GM23338 (cell line): ENCODE data around the gene SORCS2.

Source experiments
- CREB1 ChIP-seq: fragments of 250-450 bp; sonication (Bioruptor Pico); IDR thresholded peaks from 2 replicates; pipeline ENCODE4 v1.5.0; 2020; ENCODE audit warnings: low read depth, mild to moderate bottlenecking, moderate library complexity
- CTCF ChIP-seq, 2 experiments: fragments of 200-600 bp in 1 of 2; sonication (generic) in 1 of 2; conservative IDR thresholded peaks; 2 replicates each; pipeline versions ENCODE4 v1.5.1 to v1.6.1; 2016 to 2017; ENCODE audit warnings: antibody characterized with exemption in 2 of 2, low read depth in 2 of 2, mild to moderate bottlenecking in 2 of 2, moderate library complexity in 1 of 2
- STAT1 ChIP-seq: IDR thresholded peaks from one replicate; pipeline ENCODE4 v1.6.1; 2016; ENCODE audit warnings: antibody characterized with exemption; ENCODE audit not compliant: unreplicated experiment

DNA sequence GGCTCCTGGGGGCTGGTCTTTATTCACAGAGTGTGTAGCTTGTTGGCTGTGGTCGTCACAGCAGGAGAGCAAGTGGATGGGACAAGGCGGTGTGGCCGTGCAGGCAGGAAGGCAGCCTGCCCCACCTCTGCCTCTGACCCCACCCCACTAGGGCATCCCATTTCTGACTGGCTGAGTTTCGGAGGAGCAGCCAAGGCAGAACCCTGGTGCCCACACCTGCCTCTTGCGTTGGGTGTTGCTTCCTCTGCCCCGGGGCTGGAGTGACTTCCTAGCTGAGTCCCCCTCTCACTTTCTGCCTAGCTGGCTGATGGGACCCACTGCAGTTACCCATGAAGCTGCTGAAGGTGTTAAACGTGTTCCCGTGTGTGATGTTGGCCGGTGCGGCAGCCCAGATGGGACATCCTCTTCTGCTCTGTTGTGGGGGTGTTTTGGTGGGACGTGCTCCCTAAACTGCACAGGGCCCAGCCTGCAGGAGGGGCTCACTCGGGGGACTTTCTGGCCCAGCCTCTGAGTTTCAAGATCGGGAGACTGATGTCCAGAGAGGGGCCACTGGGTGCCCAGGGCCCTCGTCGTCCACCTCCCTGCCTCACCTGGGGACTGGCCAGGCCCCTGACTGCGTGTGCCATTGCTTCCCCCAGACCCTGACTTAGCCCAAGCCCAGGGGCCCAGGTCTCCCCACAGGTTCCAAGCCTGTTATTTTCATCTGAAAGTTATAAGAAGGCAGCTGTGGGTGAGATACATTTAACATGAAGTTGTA lies 140.9 kb downstream of the SORCS2 start:
- no peak for TF ChIP-seq CTCF (conservative IDR thresholded peaks at IDR 0.05; ENCODE audit: low read depth in 2 of 2)
- no peak for TF ChIP-seq CREB1 (CRISPR knock-in tag)
- no peak for TF ChIP-seq STAT1
